Mesendoderm (in vitro differentiated cells): Measurements from ENCODE around the gene SERPINI1. TPM values are rescaled to one million over a fixed set of nuclear protein-coding genes. Genes with fewer than 3 reads are reported as not detected.

Experiments used
- DNase-seq: peaks from one replicate; pipeline ENCODE4 v3.0.0; 2013
- H2AK5ac ChIP-seq: 2 replicates; pipeline ENCODE4 v1.6.1; 2013; ENCODE audit warnings: low read length, inconsistent platforms
- H2BK120ac ChIP-seq: 2 replicates; pipeline ENCODE4 v1.6.1; 2013; ENCODE audit warnings: low read depth, mild to moderate bottlenecking, low read length, moderate library complexity, mixed read lengths
- H2BK15ac ChIP-seq: replicated peaks from 2 replicates; pipeline ENCODE4 v1.6.1; 2013; ENCODE audit warnings: low read depth, mild to moderate bottlenecking, moderate library complexity
- H2BK5ac ChIP-seq: 2 replicates; pipeline ENCODE4 v1.6.1; 2013; ENCODE audit warnings: low read length, inconsistent platforms
- H3K18ac ChIP-seq: 2 replicates; pipeline ENCODE4 v1.6.1; 2013; ENCODE audit warnings: mild to moderate bottlenecking, low read length, mixed read lengths
- H3K23ac ChIP-seq: one replicate; pipeline ENCODE4 v1.6.1; 2013; ENCODE audit warnings: low read length
- H3K27ac ChIP-seq: 2 replicates; pipeline ENCODE4 v1.5.1; 2013; ENCODE audit warnings: low read depth, mild to moderate bottlenecking, inconsistent platforms, low read length, moderate library complexity
- H3K27me3 ChIP-seq: 2 replicates; pipeline ENCODE4 v1.6.1; 2013; ENCODE audit warnings: low read length, control low read depth, mild to moderate bottlenecking, inconsistent platforms; ENCODE audit not compliant: insufficient read depth, poor library complexity
- H3K36me3 ChIP-seq: 2 replicates; pipeline ENCODE4 v1.6.1; 2013; ENCODE audit warnings: low read length, inconsistent platforms; ENCODE audit not compliant: control insufficient read depth, insufficient read depth
- H3K4ac ChIP-seq: one replicate; pipeline ENCODE4 v1.6.1; 2013; ENCODE audit warnings: low read depth, mild to moderate bottlenecking, low read length, moderate library complexity
- H3K4me1 ChIP-seq: 2 replicates; pipeline ENCODE4 v1.6.1; 2013; ENCODE audit warnings: low read depth, low read length, inconsistent platforms; ENCODE audit not compliant: control insufficient read depth
- H3K4me2 ChIP-seq: 2 replicates; pipeline ENCODE4 v1.6.1; 2013; ENCODE audit warnings: low read length
- H3K4me3 ChIP-seq: 2 replicates; pipeline ENCODE4 v1.5.1; 2013; ENCODE audit warnings: mild to moderate bottlenecking, low read length
- H3K56ac ChIP-seq: one replicate; pipeline ENCODE4 v1.6.1; 2013; ENCODE audit warnings: low read length
- H3K79me1 ChIP-seq: 2 replicates; pipeline ENCODE4 v1.6.1; 2013; ENCODE audit warnings: low read length, inconsistent platforms
- H3K79me2 ChIP-seq: 2 replicates; pipeline ENCODE4 v1.6.1; 2013; ENCODE audit warnings: mild to moderate bottlenecking, low read length; ENCODE audit not compliant: control insufficient read depth, insufficient read depth
- H3K9ac ChIP-seq: 2 replicates; pipeline ENCODE4 v1.6.1; 2013; ENCODE audit warnings: low read length, inconsistent platforms
- H4K5ac ChIP-seq: one replicate; pipeline ENCODE4 v1.6.1; 2013; ENCODE audit warnings: low read length
- H4K8ac ChIP-seq: one replicate; pipeline ENCODE4 v1.6.1; 2013; ENCODE audit warnings: low read depth, mild to moderate bottlenecking, control low read depth, low read length, moderate library complexity
- WGBS: extraction: QIAGEN DNeasy Blood & Tissue Kit; methylation state at CpG from one replicate; pipeline ENCODE4 v1.1.7; 2013; ENCODE audit warnings: low lambda C conversion rate, missing lambda C conversion rate; ENCODE audit not compliant: insufficient coverage; ENCODE audit errors: extremely low coverage; 5-methylcytosine and 5-hydroxymethylcytosine counted together
- polyA plus RNA-seq, 2 experiments: library from polyadenylated mRNA; stranded (reverse); fragments of 200-250 nt; gene quantifications; one replicate each; pipeline ENCODE4 v1.2.3, GENCODE V29; 2013

The SERPINI1 gene, protein sequence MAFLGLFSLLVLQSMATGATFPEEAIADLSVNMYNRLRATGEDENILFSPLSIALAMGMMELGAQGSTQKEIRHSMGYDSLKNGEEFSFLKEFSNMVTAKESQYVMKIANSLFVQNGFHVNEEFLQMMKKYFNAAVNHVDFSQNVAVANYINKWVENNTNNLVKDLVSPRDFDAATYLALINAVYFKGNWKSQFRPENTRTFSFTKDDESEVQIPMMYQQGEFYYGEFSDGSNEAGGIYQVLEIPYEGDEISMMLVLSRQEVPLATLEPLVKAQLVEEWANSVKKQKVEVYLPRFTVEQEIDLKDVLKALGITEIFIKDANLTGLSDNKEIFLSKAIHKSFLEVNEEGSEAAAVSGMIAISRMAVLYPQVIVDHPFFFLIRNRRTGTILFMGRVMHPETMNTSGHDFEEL
- polyA plus RNA-seq (2013, experiment 1 of 2): 6.8 TPM
- polyA plus RNA-seq (2013, experiment 2 of 2): 6.8 TPM

DNA sequence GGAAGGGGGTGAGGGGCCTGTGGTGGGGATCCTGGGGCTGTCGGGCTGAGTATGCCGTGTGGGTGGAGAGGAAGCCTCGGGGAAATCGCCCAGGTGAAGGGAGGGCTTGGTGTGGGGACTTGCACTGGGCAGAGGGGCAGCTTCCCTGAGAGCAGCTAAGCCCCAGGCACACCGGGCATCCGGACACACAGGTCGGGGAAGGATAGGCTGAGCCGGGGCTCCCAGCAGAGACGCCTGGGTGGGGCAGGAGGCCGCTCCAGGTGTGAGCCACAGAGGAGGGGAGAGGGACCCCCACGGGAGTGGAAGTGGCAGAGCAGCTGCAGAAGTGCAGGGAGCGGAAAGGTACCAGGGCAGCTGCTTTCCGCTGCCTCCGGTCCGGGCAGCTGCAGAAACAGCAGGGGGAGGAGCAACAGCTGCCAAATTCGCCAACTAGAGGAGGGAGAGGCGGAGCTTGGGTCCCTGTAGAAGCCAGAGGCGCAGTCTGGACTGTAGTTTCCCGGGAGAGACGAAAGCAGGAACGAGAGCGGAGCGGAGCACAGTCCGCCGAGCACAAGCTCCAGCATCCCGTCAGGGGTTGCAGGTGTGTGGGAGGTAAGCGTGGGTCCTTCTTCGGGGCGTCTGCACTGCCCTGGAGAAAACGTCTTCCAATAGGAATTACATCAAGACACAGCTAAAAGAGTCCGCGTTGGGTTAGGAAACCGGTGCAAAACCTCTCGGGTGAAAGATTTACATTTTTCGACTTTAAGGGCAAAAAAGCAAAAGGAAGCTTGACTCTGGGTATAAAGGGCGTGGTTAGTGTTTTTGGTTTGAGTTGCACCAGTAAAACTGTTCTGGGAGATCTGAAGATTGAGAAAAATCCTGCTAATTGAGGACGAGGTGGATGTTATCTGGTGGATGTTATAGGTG is at the start of gene SERPINI1:
TSS of gene SERPINI1 (plus strand) at position 489 of the 906 bp plus-strand sequence. CDS start 53,408 bp downstream, outside the sequence.
- peak within 1 kb of the TSS; percentile 100 for H3K56ac ChIP-seq
- H3K27ac ChIP-seq: peak within 1 kb of the TSS; percentile 98
- WGBS: no CpG with 5 or more reads among the region's 37 CpGs
- no peak within 1 kb of the TSS for H2BK15ac ChIP-seq
- peak; percentile 96 for DNase-seq
- H3K79me1 ChIP-seq: no peaks in the 10 kb centered on the region
- H3K27me3 ChIP-seq: no peaks in the 10 kb centered on the region
- H4K5ac ChIP-seq: no peak within 1 kb of the TSS
- no peak within 1 kb of the TSS for H4K8ac ChIP-seq
- H3K23ac ChIP-seq: peak within 1 kb of the TSS; percentile 98
- no peak within 1 kb of the TSS for H2AK5ac ChIP-seq
- H3K4ac ChIP-seq: peak within 1 kb of the TSS; percentile 28
- peak within 1 kb of the TSS; percentile 46 for H3K18ac ChIP-seq
- H3K4me1 ChIP-seq: peaks cover 7% of the 10 kb centered on the region
- peaks cover 23% of the 10 kb centered on the region for H3K79me2 ChIP-seq
- peak within 1 kb of the TSS; percentile 99 for H2BK5ac ChIP-seq
- H3K4me2 ChIP-seq: peak within 1 kb of the TSS; percentile 71
- no peaks in the 10 kb centered on the region for H3K36me3 ChIP-seq
- peak within 1 kb of the TSS; percentile 98 for H3K4me3 ChIP-seq
- peak within 1 kb of the TSS; percentile 99 for H3K9ac ChIP-seq
- no peak within 1 kb of the TSS for H2BK120ac ChIP-seq

DNA sequence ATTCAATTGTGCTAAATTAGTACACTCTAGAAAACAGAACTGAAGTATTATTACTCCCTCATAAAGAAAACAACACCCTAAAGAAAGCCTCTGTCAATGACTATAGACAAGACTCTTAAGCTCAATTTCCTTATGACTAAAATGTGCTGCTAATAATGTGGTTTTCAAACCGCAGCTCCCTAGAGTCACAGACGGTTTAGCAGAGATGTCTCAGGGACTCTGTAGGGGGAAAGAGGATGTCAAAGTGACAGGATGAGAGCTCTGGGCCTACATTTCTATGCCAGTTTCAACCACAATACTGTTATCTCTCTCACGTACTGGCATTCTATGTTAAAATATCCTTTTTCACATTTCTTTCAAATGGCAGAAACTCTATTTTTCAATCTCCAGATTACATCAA is 44.2 kb upstream of the SERPINI1 start:
- H2AK5ac ChIP-seq: no peak overlapping the region
- H2BK15ac ChIP-seq: no peak overlapping the region
- H3K4ac ChIP-seq: no peak overlapping the region
- no peak overlapping the region for H3K18ac ChIP-seq
- H4K8ac ChIP-seq: no peak overlapping the region
- H2BK5ac ChIP-seq: no peak overlapping the region
- no peak overlapping the region for H3K23ac ChIP-seq
- H3K79me1 ChIP-seq: no peaks in the 10 kb centered on the region
- no peaks in the 10 kb centered on the region for H3K27me3 ChIP-seq
- H3K27ac ChIP-seq: no peak overlapping the region
- no peak overlapping the region for H3K4me3 ChIP-seq
- H3K56ac ChIP-seq: no peak overlapping the region
- no peaks in the 10 kb centered on the region for H3K79me2 ChIP-seq
- no CpG with 5 or more reads among the region's 3 CpGs for WGBS
- no peak overlapping the region for H3K9ac ChIP-seq
- no peak overlapping the region for H4K5ac ChIP-seq
- H2BK120ac ChIP-seq: no peak overlapping the region
- no peaks in the 10 kb centered on the region for H3K36me3 ChIP-seq
- no peak overlapping the region for H3K4me2 ChIP-seq
- no peaks in the 10 kb centered on the region for H3K4me1 ChIP-seq
- no peak for DNase-seq

DNA sequence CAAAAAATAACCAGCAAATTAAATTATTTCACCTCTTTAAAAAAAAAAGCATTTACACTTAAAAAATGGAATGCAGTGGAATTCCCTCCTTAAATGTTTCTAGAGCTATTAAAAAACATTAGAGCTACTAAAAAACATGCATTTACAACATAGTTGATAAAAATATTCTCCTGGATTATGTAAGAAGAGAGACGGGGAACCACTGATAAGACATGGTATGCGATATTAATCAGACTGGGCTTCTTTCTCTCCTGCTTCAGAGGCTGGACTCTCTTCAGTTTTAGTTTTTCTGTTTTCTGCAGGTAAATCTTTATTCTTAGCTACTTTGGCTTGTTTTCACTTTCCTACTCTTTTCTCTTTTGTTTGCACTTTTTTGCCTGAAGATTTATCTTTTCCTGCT is 41.4 kb upstream of the SERPINI1 start:
- no peak overlapping the region for H3K18ac ChIP-seq
- no peak overlapping the region for H3K9ac ChIP-seq
- no CpG with 5 or more reads among the region's 2 CpGs for WGBS
- no peaks in the 10 kb centered on the region for H3K27me3 ChIP-seq
- H4K5ac ChIP-seq: no peak overlapping the region
- no peak overlapping the region for H3K4ac ChIP-seq
- no peak overlapping the region for H2AK5ac ChIP-seq
- no peaks in the 10 kb centered on the region for H3K79me1 ChIP-seq
- no peaks in the 10 kb centered on the region for H3K4me1 ChIP-seq
- no peak for DNase-seq
- no peak overlapping the region for H3K56ac ChIP-seq
- H3K4me3 ChIP-seq: no peak overlapping the region
- no peak overlapping the region for H3K4me2 ChIP-seq
- no peak overlapping the region for H2BK15ac ChIP-seq
- no peak overlapping the region for H2BK5ac ChIP-seq
- no peak overlapping the region for H2BK120ac ChIP-seq
- H3K27ac ChIP-seq: no peak overlapping the region
- H4K8ac ChIP-seq: no peak overlapping the region
- H3K23ac ChIP-seq: no peak overlapping the region
- H3K79me2 ChIP-seq: no peaks in the 10 kb centered on the region
- H3K36me3 ChIP-seq: no peaks in the 10 kb centered on the region

- Histone ChIP-seq H3K4me3 (no peak overlapping the region), H3K23ac (no peak overlapping the region), H4K5ac (no peak overlapping the region), H4K8ac (no peak overlapping the region), H3K9ac (no peak overlapping the region), H3K27me3 (no peaks in the 10 kb centered on the region), H3K27ac (no peak overlapping the region), H3K4ac (no peak overlapping the region), H3K4me2 (no peak overlapping the region), H2BK5ac (no peak overlapping the region), H3K56ac (no peak overlapping the region), H2AK5ac (no peak overlapping the region), H3K4me1 (no peaks in the 10 kb centered on the region), H3K18ac (no peak overlapping the region), H2BK120ac (no peak overlapping the region), H3K79me2 (no peaks in the 10 kb centered on the region), H2BK15ac (no peak overlapping the region), H3K79me1 (peaks cover 4% of the 10 kb centered on the region), H3K36me3 (no peaks in the 10 kb centered on the region)
- WGBS: no CpG with 5 or more reads among the region's 4 CpGs
- no peak for DNase-seq
Observed at GRCh38 chr3:167700046-167700445, 35.5 kb upstream of the SERPINI1 start.

DNA sequence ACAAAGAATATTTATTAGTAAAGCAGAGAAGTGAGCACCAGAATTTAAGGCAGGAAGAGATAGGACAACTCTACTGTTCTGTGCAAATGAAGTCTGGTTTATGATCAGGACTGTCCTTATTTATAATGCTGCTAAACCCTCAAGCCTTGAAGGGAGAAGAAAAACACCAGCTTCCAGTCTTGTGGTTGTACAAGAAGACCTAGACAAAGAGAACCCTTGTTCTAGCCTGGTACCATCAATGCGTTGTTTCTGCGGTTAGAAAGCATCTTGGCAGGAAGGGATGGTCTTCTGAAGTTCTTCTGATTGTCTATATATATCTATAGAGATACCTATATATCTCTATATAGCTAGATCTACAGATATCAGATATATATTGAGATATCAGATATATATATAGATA is 34.6 kb upstream of the SERPINI1 start:
- Histone ChIP-seq H2BK15ac (no peak overlapping the region), H3K18ac (no peak overlapping the region), H3K27ac (no peak overlapping the region), H3K9ac (no peak overlapping the region), H2BK5ac (no peak overlapping the region), H3K79me1 (peaks cover 4% of the 10 kb centered on the region), H4K8ac (no peak overlapping the region), H3K4me2 (no peak overlapping the region), H3K79me2 (no peaks in the 10 kb centered on the region), H3K4me1 (no peaks in the 10 kb centered on the region), H3K4ac (no peak overlapping the region), H3K4me3 (no peak overlapping the region), H3K23ac (no peak overlapping the region), H3K56ac (no peak overlapping the region), H3K36me3 (no peaks in the 10 kb centered on the region), H2AK5ac (no peak overlapping the region), H3K27me3 (no peaks in the 10 kb centered on the region), H4K5ac (no peak overlapping the region), H2BK120ac (no peak overlapping the region)
- WGBS: no CpG with 5 or more reads among the region's 2 CpGs
- DNase-seq: no peak
